HCT116 (cell line): ENCODE results near the gene PJA2. TPM values are rescaled to one million over a fixed set of nuclear protein-coding genes. Genes with fewer than 3 reads are reported as not detected.

Experiments used
- ATAC-seq: fragments of 200-7000 bp; cut with Tn5 transposase; 2 replicates; pipeline ENCODE4 v1.9.1; 2020; ENCODE audit warnings: mild to moderate bottlenecking, moderate library complexity
- BruUV-seq: library from RNA; stranded (reverse); fragments of 400-500 nt; replicated peaks from 2 replicates; lab custom pipeline; 2021; lab: Mats Ljungman, UMichigan
- CTCF ChIA-PET: fragments of 300-600 bp; sonication (Branson Sonifier 250); formaldehyde crosslinking; loops from one replicate; lab custom pipeline; 2021; ENCODE audit warnings: antibody characterized with exemption; lab: Charles Lee
- POLR2A ChIA-PET: fragments of 300-600, 350-600 bp; sonication (Branson Sonifier 250); formaldehyde crosslinking; loops from one replicate; lab custom pipeline; 2021; ENCODE audit warnings: antibody characterized with exemption; lab: Charles Lee
- RAD21 ChIA-PET, 2 experiments: fragments of 300-600 bp; sonication (Branson Sonifier 250); formaldehyde crosslinking; loops; one replicate each; lab custom pipeline; 2023; ENCODE audit warnings: low total read pairs in 2 of 2; ENCODE audit not compliant: uncharacterized antibody in 2 of 2, unreplicated experiment in 2 of 2, low non-redundant PET in 1 of 2; lab: Charles Lee
- DNase-seq: peaks from one replicate; pipeline ENCODE4 v3.0.0-alpha.2; 2010; ENCODE audit warnings: low read depth, low spot score
- H2AFZ ChIP-seq: fragments of 200-600 bp; shearing (Covaris generic), sonication (generic); 2 replicates; pipeline ENCODE4 v1.6.1; 2017; ENCODE audit warnings: low read depth, mixed run types, mixed read lengths, antibody characterized with exemption, low read length; ENCODE audit not compliant: poor library complexity, severe bottlenecking
- H3K27ac ChIP-seq: 2 replicates; pipeline ENCODE4 v1.5.1; 2012; ENCODE audit warnings: low read depth, low read length
- H3K27me3 ChIP-seq: fragments of 200-600 bp; sonication (generic); 2 replicates; pipeline ENCODE4 v1.6.1; 2016; ENCODE audit warnings: mixed run types, low read length, mixed read lengths; ENCODE audit not compliant: insufficient read depth
- H3K36me3 ChIP-seq, 2 experiments: fragments of 200-500 bp in 1 of 2; fragments of 200-600 bp in 1 of 2; sonication (Bioruptor generic) in 1 of 2; sonication (generic) in 1 of 2; 2 replicates each; pipeline versions ENCODE4 v1.5.1 to v1.6.1; 2014 to 2016; ENCODE audit warnings: low read length in 2 of 2, inconsistent platforms in 1 of 2, mixed read lengths in 1 of 2, mixed run types in 1 of 2; ENCODE audit not compliant: insufficient read depth in 2 of 2, control insufficient read depth in 1 of 2
- H3K4me1 ChIP-seq, 2 experiments: fragments of 200-600 bp in 1 of 2; sonication (generic) in 1 of 2; 2 replicates each; pipeline versions ENCODE4 v1.5.1 to v1.6.1; 2012 to 2017; ENCODE audit warnings: low read length in 2 of 2, inconsistent platforms in 1 of 2, mild to moderate bottlenecking in 1 of 2, mixed read lengths in 1 of 2, mixed run types in 1 of 2, moderate library complexity in 1 of 2; ENCODE audit not compliant: insufficient read depth in 2 of 2, control insufficient read depth in 1 of 2
- H3K4me2 ChIP-seq: fragments of 200-600 bp; sonication (generic); 2 replicates; pipeline ENCODE4 v1.6.1; 2017; ENCODE audit warnings: mixed run types, low read length, mixed read lengths
- H3K4me3 ChIP-seq, 2 experiments: fragments of 200-600 bp in 1 of 2; sonication (generic) in 1 of 2; replicated peaks in 1 of 2; 2 replicates each; pipeline ENCODE4 v1.5.1; 2011 to 2016; ENCODE audit warnings: low read length in 2 of 2, control low read depth in 1 of 2, low read depth in 1 of 2, mild to moderate bottlenecking in 1 of 2, mixed read lengths in 1 of 2, mixed run types in 1 of 2
- H3K79me2 ChIP-seq: fragments of 200-600 bp; sonication (generic); 2 replicates; pipeline ENCODE4 v1.6.1; 2017; ENCODE audit warnings: mild to moderate bottlenecking, mixed run types, low read length, moderate library complexity, mixed read lengths; ENCODE audit not compliant: insufficient read depth
- H3K9ac ChIP-seq: fragments of 200-600 bp; sonication (generic); 2 replicates; pipeline ENCODE4 v1.6.1; 2016; ENCODE audit warnings: low read length, mixed read lengths
- H3K9me2 ChIP-seq: fragments of 200-600 bp; sonication (generic), shearing (Covaris generic); 2 replicates; pipeline ENCODE4 v1.6.1; 2017; ENCODE audit warnings: mixed run types, mild to moderate bottlenecking, moderate library complexity; ENCODE audit not compliant: insufficient read depth
- H3K9me3 ChIP-seq, 2 experiments: fragments of 200-500 bp in 1 of 2; fragments of 200-600 bp in 1 of 2; sonication (Bioruptor generic) in 1 of 2; sonication (generic) in 1 of 2; 2 replicates each; pipeline ENCODE4 v1.6.1; 2014 to 2017; ENCODE audit warnings: low read length in 2 of 2, mixed read lengths in 2 of 2, inconsistent platforms in 1 of 2, low read depth in 1 of 2, mild to moderate bottlenecking in 1 of 2, mixed run types in 1 of 2, moderate library complexity in 1 of 2; ENCODE audit not compliant: control insufficient read depth in 1 of 2, insufficient read depth in 1 of 2
- H4K20me1 ChIP-seq: fragments of 200-600 bp; sonication (generic), shearing (Covaris generic); 2 replicates; pipeline ENCODE4 v1.6.1; 2017; ENCODE audit warnings: mixed run types, mild to moderate bottlenecking, moderate library complexity; ENCODE audit not compliant: insufficient read depth
- EGR1 ChIP-seq: IDR thresholded peaks from 2 replicates; pipeline ENCODE4 v1.6.1; 2012; ENCODE audit warnings: low read depth
- FOSL1 ChIP-seq: IDR thresholded peaks from 2 replicates; pipeline ENCODE4 v1.6.1; 2012; ENCODE audit warnings: low read depth
- POLR2AphosphoS5 ChIP-seq: IDR thresholded peaks from 2 replicates; pipeline ENCODE4 v1.6.1; 2011; ENCODE audit warnings: mild to moderate bottlenecking, low read depth, low read length, moderate library complexity
- SIN3A ChIP-seq: IDR thresholded peaks from 2 replicates; pipeline ENCODE4 v1.6.1; 2012; ENCODE audit warnings: low read depth
- intact Hi-C: fragments of 100-400 bp; cut with micrococcal nuclease; formaldehyde crosslinking; loops from 2 replicates; pipeline ENCODE4 v1.10.0; 2022
- total RNA-seq: library from RNA; stranded (reverse); gene quantifications from one replicate; pipeline ENCODE4 v1.2.1, GENCODE V29; 2021; ENCODE audit not compliant: unreplicated experiment
- TF ChIP-seq, protein P1 (sequence below): IDR thresholded peaks from 2 replicates; pipeline ENCODE4 v1.6.1; 2012
- TF ChIP-seq, protein P2 (sequence below): IDR thresholded peaks from 2 replicates; pipeline ENCODE4 v1.6.1; 2012

Gene PJA2
- total RNA-seq, 1 experiment from 2014 or later, result 38.4 TPM

DNA sequence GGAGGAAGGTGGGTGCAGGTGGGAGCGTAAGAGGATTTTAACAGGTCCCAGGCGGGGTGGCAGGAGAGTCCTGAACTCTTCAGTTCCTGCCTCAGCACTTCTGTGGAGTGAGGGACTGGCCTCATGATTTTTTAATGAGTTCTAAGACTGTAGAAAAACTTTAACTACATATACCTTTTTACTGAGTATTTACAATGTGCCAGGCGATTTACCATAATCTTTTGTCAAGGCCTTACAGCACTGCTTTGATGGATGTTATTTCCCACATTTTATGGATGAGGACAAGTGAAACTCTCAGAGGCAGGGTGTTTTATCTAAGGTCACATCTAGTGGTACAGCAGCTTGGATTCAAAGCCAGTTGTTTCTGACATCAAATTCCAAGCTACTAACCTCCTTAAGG lies 99.5 kb downstream of the PJA2 start:
- Histone ChIP-seq H3K9me2 (no peaks in the 10 kb centered on the region), H3K9me3 (no peaks in the 10 kb centered on the region), H4K20me1 (no peaks in the 10 kb centered on the region), H3K27ac (no peak overlapping the region), H3K4me3 (no peak overlapping the region), H3K36me3 (no peaks in the 10 kb centered on the region), H3K9ac (no peak overlapping the region), H2AFZ (no peak overlapping the region), H3K4me1 (no peaks in the 10 kb centered on the region), H3K4me2 (no peak overlapping the region), H3K27me3 (no peaks in the 10 kb centered on the region), H3K79me2 (no peaks in the 10 kb centered on the region)
- intact Hi-C loops, result no loop called here
- DNase-seq, result no peak
- POLR2A ChIA-PET, result no interaction called here
- RAD21 ChIA-PET, result no interaction called here
- TF ChIP-seq, protein P1, sequence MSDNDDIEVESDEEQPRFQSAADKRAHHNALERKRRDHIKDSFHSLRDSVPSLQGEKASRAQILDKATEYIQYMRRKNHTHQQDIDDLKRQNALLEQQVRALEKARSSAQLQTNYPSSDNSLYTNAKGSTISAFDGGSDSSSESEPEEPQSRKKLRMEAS, result no peak
- TF ChIP-seq EGR1 (no peak), POLR2AphosphoS5 (no peak), FOSL1 (no peak), SIN3A (no peak)
- no TSS peak for BruUV-seq
- no peak for ATAC-seq
- CTCF ChIA-PET, result no interaction called here

DNA sequence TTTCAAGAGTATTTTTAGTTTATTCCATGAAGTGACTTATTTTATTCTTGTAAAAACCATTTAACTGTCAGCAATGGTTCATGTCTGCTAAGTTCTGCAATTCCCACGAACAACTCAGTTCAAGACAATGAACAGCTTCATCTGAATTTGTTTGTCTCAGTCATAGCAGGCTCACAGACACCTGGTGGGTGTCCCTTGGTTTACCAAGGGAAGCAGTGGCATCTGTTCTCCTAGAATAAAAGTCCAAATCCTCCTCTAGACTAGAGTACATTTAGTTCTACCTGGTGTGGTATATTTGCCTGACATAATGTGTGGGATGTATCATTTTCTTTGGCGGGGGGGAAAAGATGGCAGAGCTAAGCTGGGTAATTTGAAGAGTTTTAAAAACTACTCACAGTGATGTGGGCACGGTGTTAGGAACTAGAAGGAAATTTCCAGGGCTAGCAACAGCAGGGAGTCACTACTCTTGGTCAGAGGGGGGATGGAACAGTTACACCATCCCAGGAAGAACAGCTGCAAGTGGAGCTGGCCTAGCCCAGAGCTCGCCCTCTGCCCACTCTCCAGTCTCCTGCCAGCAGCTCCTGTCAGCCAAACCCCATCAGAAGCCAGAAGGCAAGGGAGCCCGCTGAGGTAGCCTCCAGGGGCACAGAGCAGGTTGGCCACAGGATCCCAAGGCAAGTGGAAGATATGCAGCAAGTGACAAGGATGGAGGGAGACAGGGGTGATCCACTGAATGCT lies 100.3 kb downstream of the PJA2 start:
- Histone ChIP-seq H3K27ac (no peak overlapping the region), H4K20me1 (no peaks in the 10 kb centered on the region), H3K4me1 (no peaks in the 10 kb centered on the region), H3K36me3 (no peaks in the 10 kb centered on the region), H3K27me3 (no peaks in the 10 kb centered on the region), H3K9me2 (no peaks in the 10 kb centered on the region), H3K9me3 (no peaks in the 10 kb centered on the region), H2AFZ (no peak overlapping the region), H3K4me3 (no peak overlapping the region), H3K4me2 (no peak overlapping the region), H3K9ac (no peak overlapping the region), H3K79me2 (no peaks in the 10 kb centered on the region)
- DNase-seq, result no peak
- ChIA-PET CTCF (no interaction called here), POLR2A (no interaction called here), RAD21 (no interaction called here)
- BruUV-seq, result no TSS peak
- TF ChIP-seq FOSL1, result no peak
- TF ChIP-seq, protein P2, sequence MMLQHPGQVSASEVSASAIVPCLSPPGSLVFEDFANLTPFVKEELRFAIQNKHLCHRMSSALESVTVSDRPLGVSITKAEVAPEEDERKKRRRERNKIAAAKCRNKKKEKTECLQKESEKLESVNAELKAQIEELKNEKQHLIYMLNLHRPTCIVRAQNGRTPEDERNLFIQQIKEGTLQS, result no peak
- intact Hi-C loops, result no loop called here
- ATAC-seq, result no peak
